ENCODE measurements around the gene COQ8A.

COQ8A gene

GRCh38 chr1:226908419-226908818 is 31.7 kb upstream of the COQ8A start:
- H3K36me3 ChIP-seq (ENCODE audit: insufficient read depth, low read length), result no peaks in the 10 kb centered on the region
- peaks cover 7% of the 10 kb centered on the region for H3K27me3 ChIP-seq (ENCODE audit: insufficient read depth, low read length, poor library complexity)
- no peaks in the 10 kb centered on the region for H3K79me2 ChIP-seq (ENCODE audit: insufficient read depth, low read length)
- no peaks in the 10 kb centered on the region for H3K4me1 ChIP-seq (ENCODE audit: insufficient read depth, low read length)
- H2AFZ ChIP-seq (ENCODE audit: low read depth, low read length), result no peak overlapping the region
- H3K9ac ChIP-seq (ENCODE audit: low read depth, low read length), result no peak overlapping the region
- H3K9me3 ChIP-seq (ENCODE audit: insufficient read depth, low read length, severe bottlenecking), result no peaks in the 10 kb centered on the region
- ATAC-seq (ENCODE audit: insufficient read depth, low read depth), result no peak
- DNase-seq, result no peak
- TF ChIP-seq EZH2 (IDR thresholded peaks at IDR 0.05; ENCODE audit: borderline replicate concordance, low read depth, low read length, severe bottlenecking) (no peak), CTCF (IDR thresholded peaks at IDR 0.05; ENCODE audit: borderline replicate concordance, extremely low read depth, low read length, poor library complexity, severe bottlenecking) (no peak)
- no peak overlapping the region for H3K4me3 ChIP-seq (ENCODE audit: low read depth in 1 of 2, low read length in 2 of 2)
- no peak overlapping the region for H3K27ac ChIP-seq (ENCODE audit: low read length)
- H4K20me1 ChIP-seq (ENCODE audit: insufficient read depth, low read length), result no peaks in the 10 kb centered on the region
- no peak overlapping the region for H3K4me2 ChIP-seq (ENCODE audit: insufficient read depth, low read length)

- Histone ChIP-seq H3K9me3 (ENCODE audit: insufficient read depth, low read length, severe bottlenecking) (no peaks in the 10 kb centered on the region), H3K27me3 (ENCODE audit: insufficient read depth, low read length, poor library complexity) (peaks cover 5% of the 10 kb centered on the region), H3K36me3 (ENCODE audit: insufficient read depth, low read length) (no peaks in the 10 kb centered on the region), H2AFZ (ENCODE audit: low read depth, low read length) (no peak overlapping the region), H3K27ac (ENCODE audit: low read length) (no peak overlapping the region), H3K9ac (ENCODE audit: low read depth, low read length) (no peak overlapping the region), H3K4me1 (ENCODE audit: insufficient read depth, low read length) (no peaks in the 10 kb centered on the region), H3K4me2 (ENCODE audit: insufficient read depth, low read length) (no peak overlapping the region), H3K4me3 (ENCODE audit: low read depth in 1 of 2, low read length in 2 of 2) (no peak overlapping the region), H3K79me2 (ENCODE audit: insufficient read depth, low read length) (no peaks in the 10 kb centered on the region), H4K20me1 (ENCODE audit: insufficient read depth, low read length) (no peaks in the 10 kb centered on the region)
- no peak for TF ChIP-seq EZH2 (IDR thresholded peaks at IDR 0.05; ENCODE audit: borderline replicate concordance, low read depth, low read length, severe bottlenecking)
- no peak for TF ChIP-seq CTCF (IDR thresholded peaks at IDR 0.05; ENCODE audit: borderline replicate concordance, extremely low read depth, low read length, poor library complexity, severe bottlenecking)
- DNase-seq (no peak), ATAC-seq (ENCODE audit: insufficient read depth, low read depth) (no peak)
Measured at GRCh38 chr1:226908913-226909312, 31.2 kb upstream of the COQ8A start.

- TF ChIP-seq EZH2 (IDR thresholded peaks at IDR 0.05; ENCODE audit: borderline replicate concordance, low read depth, low read length, severe bottlenecking), result no peak
- TF ChIP-seq CTCF (IDR thresholded peaks at IDR 0.05; ENCODE audit: borderline replicate concordance, extremely low read depth, low read length, poor library complexity, severe bottlenecking), result peak; percentile 42
- no peaks in the 10 kb centered on the region for H3K79me2 ChIP-seq (ENCODE audit: insufficient read depth, low read length)
- H4K20me1 ChIP-seq (ENCODE audit: insufficient read depth, low read length), result no peaks in the 10 kb centered on the region
- H3K27me3 ChIP-seq (ENCODE audit: insufficient read depth, low read length, poor library complexity), result peaks cover 15% of the 10 kb centered on the region
- no peaks in the 10 kb centered on the region for H3K4me1 ChIP-seq (ENCODE audit: insufficient read depth, low read length)
- DNase-seq, result no peak
- no peaks in the 10 kb centered on the region for H3K36me3 ChIP-seq (ENCODE audit: insufficient read depth, low read length)
- no peak overlapping the region for H3K27ac ChIP-seq (ENCODE audit: low read length)
- H2AFZ ChIP-seq (ENCODE audit: low read depth, low read length), result no peak overlapping the region
- no peak overlapping the region for H3K4me2 ChIP-seq (ENCODE audit: insufficient read depth, low read length)
- no peak overlapping the region for H3K4me3 ChIP-seq (ENCODE audit: low read depth in 1 of 2, low read length in 2 of 2)
- no peaks in the 10 kb centered on the region for H3K9me3 ChIP-seq (ENCODE audit: insufficient read depth, low read length, severe bottlenecking)
- H3K9ac ChIP-seq (ENCODE audit: low read depth, low read length), result no peak overlapping the region
- no peak for ATAC-seq (ENCODE audit: insufficient read depth, low read depth)
Measured at GRCh38 chr1:226912587-226913176, 27.4 kb upstream of the COQ8A start.

GRCh38 chr1:226915672-226915995 is 24.5 kb upstream of the COQ8A start:
- H3K4me3 ChIP-seq (ENCODE audit: low read depth in 1 of 2, low read length in 2 of 2), result no peak overlapping the region
- H3K4me2 ChIP-seq (ENCODE audit: insufficient read depth, low read length), result no peak overlapping the region
- H3K27me3 ChIP-seq (ENCODE audit: insufficient read depth, low read length, poor library complexity), result peaks cover 18% of the 10 kb centered on the region
- no peaks in the 10 kb centered on the region for H4K20me1 ChIP-seq (ENCODE audit: insufficient read depth, low read length)
- DNase-seq (no peak), ATAC-seq (ENCODE audit: insufficient read depth, low read depth) (no peak)
- no peaks in the 10 kb centered on the region for H3K36me3 ChIP-seq (ENCODE audit: insufficient read depth, low read length)
- H2AFZ ChIP-seq (ENCODE audit: low read depth, low read length), result no peak overlapping the region
- no peak overlapping the region for H3K27ac ChIP-seq (ENCODE audit: low read length)
- TF ChIP-seq EZH2 (IDR thresholded peaks at IDR 0.05; ENCODE audit: borderline replicate concordance, low read depth, low read length, severe bottlenecking) (no peak), CTCF (IDR thresholded peaks at IDR 0.05; ENCODE audit: borderline replicate concordance, extremely low read depth, low read length, poor library complexity, severe bottlenecking) (no peak)
- no peak overlapping the region for H3K9ac ChIP-seq (ENCODE audit: low read depth, low read length)
- H3K9me3 ChIP-seq (ENCODE audit: insufficient read depth, low read length, severe bottlenecking), result no peaks in the 10 kb centered on the region
- H3K79me2 ChIP-seq (ENCODE audit: insufficient read depth, low read length), result no peaks in the 10 kb centered on the region
- H3K4me1 ChIP-seq (ENCODE audit: insufficient read depth, low read length), result no peaks in the 10 kb centered on the region

Measured in DND-41 (cell line).